Measurements from ENCODE around the gene ITM2C.

The ITM2C gene

DNA sequence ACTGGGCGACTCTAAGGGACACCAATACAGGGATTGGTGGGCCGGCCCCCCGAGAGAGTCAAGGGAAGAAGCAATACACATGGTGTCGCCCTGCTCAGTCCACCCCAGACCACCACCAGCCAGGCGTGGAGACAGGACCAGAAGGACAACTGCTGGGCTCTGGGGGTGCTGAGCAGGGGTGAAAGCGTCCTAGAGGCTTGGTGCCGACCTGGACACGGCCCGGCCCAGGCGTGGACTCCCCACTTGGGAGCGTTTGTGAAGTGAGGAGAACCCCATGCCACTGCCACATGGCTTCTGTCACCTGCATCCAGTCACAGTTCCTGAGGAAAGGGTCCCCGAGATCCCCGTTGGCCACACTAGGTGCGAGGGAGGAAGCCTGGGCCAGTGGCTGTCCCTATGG is 35.4 kb upstream of the ITM2C start:
- Histone ChIP-seq H3K27ac (replicated peaks) (no peak overlapping the region), H3K4me3 (replicated peaks; ENCODE audit: insufficient read depth, low read length) (no peak overlapping the region), H3K27me3 (ENCODE audit: insufficient read depth, poor library complexity, severe bottlenecking) (peaks cover 14% of the 10 kb centered on the region)
- TF ChIP-seq GABPA (IDR thresholded peaks at IDR 0.05; ENCODE audit: low read depth): no peak
- TF ChIP-seq POLR2AphosphoS5 (IDR thresholded peaks at IDR 0.05; ENCODE audit: low read depth): no peak
- TF ChIP-seq SPI1 (IDR thresholded peaks at IDR 0.05; ENCODE audit: borderline replicate concordance, low read depth): no peak
- TF ChIP-seq, protein P1, sequence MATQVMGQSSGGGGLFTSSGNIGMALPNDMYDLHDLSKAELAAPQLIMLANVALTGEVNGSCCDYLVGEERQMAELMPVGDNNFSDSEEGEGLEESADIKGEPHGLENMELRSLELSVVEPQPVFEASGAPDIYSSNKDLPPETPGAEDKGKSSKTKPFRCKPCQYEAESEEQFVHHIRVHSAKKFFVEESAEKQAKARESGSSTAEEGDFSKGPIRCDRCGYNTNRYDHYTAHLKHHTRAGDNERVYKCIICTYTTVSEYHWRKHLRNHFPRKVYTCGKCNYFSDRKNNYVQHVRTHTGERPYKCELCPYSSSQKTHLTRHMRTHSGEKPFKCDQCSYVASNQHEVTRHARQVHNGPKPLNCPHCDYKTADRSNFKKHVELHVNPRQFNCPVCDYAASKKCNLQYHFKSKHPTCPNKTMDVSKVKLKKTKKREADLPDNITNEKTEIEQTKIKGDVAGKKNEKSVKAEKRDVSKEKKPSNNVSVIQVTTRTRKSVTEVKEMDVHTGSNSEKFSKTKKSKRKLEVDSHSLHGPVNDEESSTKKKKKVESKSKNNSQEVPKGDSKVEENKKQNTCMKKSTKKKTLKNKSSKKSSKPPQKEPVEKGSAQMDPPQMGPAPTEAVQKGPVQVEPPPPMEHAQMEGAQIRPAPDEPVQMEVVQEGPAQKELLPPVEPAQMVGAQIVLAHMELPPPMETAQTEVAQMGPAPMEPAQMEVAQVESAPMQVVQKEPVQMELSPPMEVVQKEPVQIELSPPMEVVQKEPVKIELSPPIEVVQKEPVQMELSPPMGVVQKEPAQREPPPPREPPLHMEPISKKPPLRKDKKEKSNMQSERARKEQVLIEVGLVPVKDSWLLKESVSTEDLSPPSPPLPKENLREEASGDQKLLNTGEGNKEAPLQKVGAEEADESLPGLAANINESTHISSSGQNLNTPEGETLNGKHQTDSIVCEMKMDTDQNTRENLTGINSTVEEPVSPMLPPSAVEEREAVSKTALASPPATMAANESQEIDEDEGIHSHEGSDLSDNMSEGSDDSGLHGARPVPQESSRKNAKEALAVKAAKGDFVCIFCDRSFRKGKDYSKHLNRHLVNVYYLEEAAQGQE (IDR thresholded peaks at IDR 0.05; ENCODE audit: insufficient replicate concordance, low read depth): no peak
- TF ChIP-seq, protein P2, sequence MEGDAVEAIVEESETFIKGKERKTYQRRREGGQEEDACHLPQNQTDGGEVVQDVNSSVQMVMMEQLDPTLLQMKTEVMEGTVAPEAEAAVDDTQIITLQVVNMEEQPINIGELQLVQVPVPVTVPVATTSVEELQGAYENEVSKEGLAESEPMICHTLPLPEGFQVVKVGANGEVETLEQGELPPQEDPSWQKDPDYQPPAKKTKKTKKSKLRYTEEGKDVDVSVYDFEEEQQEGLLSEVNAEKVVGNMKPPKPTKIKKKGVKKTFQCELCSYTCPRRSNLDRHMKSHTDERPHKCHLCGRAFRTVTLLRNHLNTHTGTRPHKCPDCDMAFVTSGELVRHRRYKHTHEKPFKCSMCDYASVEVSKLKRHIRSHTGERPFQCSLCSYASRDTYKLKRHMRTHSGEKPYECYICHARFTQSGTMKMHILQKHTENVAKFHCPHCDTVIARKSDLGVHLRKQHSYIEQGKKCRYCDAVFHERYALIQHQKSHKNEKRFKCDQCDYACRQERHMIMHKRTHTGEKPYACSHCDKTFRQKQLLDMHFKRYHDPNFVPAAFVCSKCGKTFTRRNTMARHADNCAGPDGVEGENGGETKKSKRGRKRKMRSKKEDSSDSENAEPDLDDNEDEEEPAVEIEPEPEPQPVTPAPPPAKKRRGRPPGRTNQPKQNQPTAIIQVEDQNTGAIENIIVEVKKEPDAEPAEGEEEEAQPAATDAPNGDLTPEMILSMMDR (IDR thresholded peaks at IDR 0.05; ENCODE audit: insufficient read depth, low read length): no peak
- DNase-seq (ENCODE audit: low read depth in 1 of 2, low spot score in 1 of 2): no peak

DNA sequence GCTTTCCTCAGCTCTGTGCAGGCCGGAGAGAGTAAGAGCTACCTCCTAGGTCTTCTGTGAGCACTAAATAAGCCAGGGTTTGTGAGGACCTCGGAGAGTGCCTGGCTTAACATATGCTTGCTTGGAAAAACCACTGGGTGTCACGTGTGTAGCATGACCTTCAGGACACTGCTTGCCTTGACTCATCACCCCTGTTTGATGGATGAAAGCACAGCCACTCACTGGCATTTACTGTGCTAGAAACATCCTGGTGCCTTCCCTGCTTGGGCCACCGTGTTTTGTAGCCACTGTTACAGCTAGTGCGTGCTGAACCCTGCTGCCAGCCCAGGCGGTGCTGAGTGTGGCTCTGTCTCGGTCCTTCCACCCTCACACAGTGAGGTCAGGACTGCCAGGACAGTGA is 34.8 kb upstream of the ITM2C start:
- TF ChIP-seq GABPA (IDR thresholded peaks at IDR 0.05; ENCODE audit: low read depth): no peak
- Histone ChIP-seq H3K27me3 (ENCODE audit: insufficient read depth, poor library complexity, severe bottlenecking) (peaks cover 14% of the 10 kb centered on the region), H3K27ac (replicated peaks) (no peak overlapping the region), H3K4me3 (replicated peaks; ENCODE audit: insufficient read depth, low read length) (no peak overlapping the region)
- no peak for DNase-seq (ENCODE audit: low read depth in 1 of 2, low spot score in 1 of 2)

DNA sequence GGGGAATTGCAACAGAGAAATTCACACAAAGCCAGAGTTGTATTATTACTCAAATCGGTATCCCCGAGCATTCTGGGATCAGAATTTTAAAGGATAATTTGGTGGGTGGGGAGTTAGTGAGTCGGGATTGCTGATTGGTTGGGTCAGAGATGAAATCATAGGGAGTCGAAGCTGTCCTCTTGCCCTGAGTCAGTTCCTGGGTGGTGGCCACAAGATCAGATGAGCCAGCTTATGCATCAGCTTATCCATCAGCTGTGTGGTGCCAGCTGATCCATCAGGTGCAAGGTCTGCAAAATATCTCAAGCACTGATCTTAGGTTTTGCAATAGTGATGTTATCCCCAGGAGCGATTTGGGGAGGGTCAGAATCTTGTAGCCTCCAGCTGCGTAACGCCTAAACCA is 34.3 kb upstream of the ITM2C start:
- H3K27me3 ChIP-seq (ENCODE audit: insufficient read depth, poor library complexity, severe bottlenecking): peaks cover 14% of the 10 kb centered on the region
- no peak overlapping the region for H3K27ac ChIP-seq (replicated peaks)
- no peak for TF ChIP-seq POLR2AphosphoS5 (IDR thresholded peaks at IDR 0.05; ENCODE audit: low read depth)
- no peak overlapping the region for H3K4me3 ChIP-seq (replicated peaks; ENCODE audit: insufficient read depth, low read length)
- no peak for DNase-seq (ENCODE audit: low read depth in 1 of 2, low spot score in 1 of 2)

DNA sequence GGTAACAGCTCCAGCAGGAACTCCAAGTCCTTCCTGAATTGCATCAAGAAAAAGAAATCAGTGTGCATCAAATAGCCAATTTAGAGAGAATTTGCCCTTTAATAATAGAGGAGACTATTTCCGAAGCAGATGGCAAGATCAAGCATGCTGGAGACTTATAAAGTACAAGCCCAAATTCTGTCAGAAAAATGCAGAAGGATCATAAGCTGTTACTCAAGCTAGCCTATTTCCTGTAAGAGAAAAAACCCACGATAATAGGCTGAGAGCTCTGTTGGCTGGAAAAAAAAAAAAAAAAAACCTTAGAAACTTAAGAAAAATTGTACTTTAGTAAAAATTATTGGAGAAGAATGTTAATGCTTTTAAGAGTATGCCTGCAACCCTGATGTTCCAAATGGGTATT is 24.4 kb upstream of the ITM2C start:
- no peak for DNase-seq (ENCODE audit: low read depth in 1 of 2, low spot score in 1 of 2)
- no peak overlapping the region for H3K4me3 ChIP-seq (replicated peaks; ENCODE audit: insufficient read depth, low read length)
- H3K27me3 ChIP-seq (ENCODE audit: insufficient read depth, poor library complexity, severe bottlenecking): no peaks in the 10 kb centered on the region
- H3K27ac ChIP-seq (replicated peaks): no peak overlapping the region
- TF ChIP-seq, protein P2 (IDR thresholded peaks at IDR 0.05; ENCODE audit: insufficient read depth, low read length): no peak
- TF ChIP-seq, protein P1 (IDR thresholded peaks at IDR 0.05; ENCODE audit: insufficient replicate concordance, low read depth): no peak
- TF ChIP-seq SPI1 (IDR thresholded peaks at IDR 0.05; ENCODE audit: borderline replicate concordance, low read depth): no peak
- no peak for TF ChIP-seq GABPA (IDR thresholded peaks at IDR 0.05; ENCODE audit: low read depth)
- no peak for TF ChIP-seq POLR2AphosphoS5 (IDR thresholded peaks at IDR 0.05; ENCODE audit: low read depth)

DNA sequence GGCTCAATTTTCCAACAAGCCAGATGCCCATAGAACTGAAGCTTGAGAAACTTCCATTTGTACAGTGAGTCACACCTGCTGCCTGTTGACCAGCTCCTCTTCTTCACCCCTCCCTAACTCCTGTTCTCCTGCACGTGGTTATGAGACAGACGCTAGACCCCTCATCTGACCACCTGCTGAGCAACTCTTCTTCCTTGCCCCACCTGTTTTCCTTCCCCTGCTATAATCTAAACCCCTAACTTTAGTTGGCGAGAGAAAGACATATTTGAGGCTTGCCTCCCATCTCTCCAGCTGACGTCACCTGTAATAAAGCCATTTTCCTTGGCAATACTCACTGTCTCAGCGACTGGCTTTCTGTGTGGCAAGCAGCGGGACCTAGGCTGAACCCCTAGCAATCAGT is 22.3 kb upstream of the ITM2C start:
- no peak overlapping the region for H3K4me3 ChIP-seq (replicated peaks; ENCODE audit: insufficient read depth, low read length)
- no peaks in the 10 kb centered on the region for H3K27me3 ChIP-seq (ENCODE audit: insufficient read depth, poor library complexity, severe bottlenecking)
- no peak for DNase-seq (ENCODE audit: low read depth in 1 of 2, low spot score in 1 of 2)
- TF ChIP-seq, protein P2 (IDR thresholded peaks at IDR 0.05; ENCODE audit: insufficient read depth, low read length): no peak
- TF ChIP-seq SPI1 (IDR thresholded peaks at IDR 0.05; ENCODE audit: borderline replicate concordance, low read depth) (no peak), POLR2AphosphoS5 (IDR thresholded peaks at IDR 0.05; ENCODE audit: low read depth) (no peak), GABPA (IDR thresholded peaks at IDR 0.05; ENCODE audit: low read depth) (no peak)
- TF ChIP-seq, protein P1 (IDR thresholded peaks at IDR 0.05; ENCODE audit: insufficient replicate concordance, low read depth): no peak
- H3K27ac ChIP-seq (replicated peaks): no peak overlapping the region
